ENCODE data around the gene FBLN5.
A peak's percentile ranks its signal among the peaks of the same experiment; 100 is the strongest.
"Not testable (repeated sequence)": the region's sequence is repeated elsewhere in the genome, so short reads cannot be mapped to it uniquely, and the experiment has no call there.

Gene FBLN5

GRCh38 chr14:91904956-91905645, 42.4 kb downstream of the FBLN5 start:
- no peak for DNase-seq (ENCODE audit: low read depth in 2 of 2)

GRCh38 chr14:91904483-91904882, 43.0 kb downstream of the FBLN5 start:
- DNase-seq (ENCODE audit: low read depth in 2 of 2), result no peak

- DNase-seq (ENCODE audit: low read depth in 2 of 2), result no peak
Observed at GRCh38 chr14:91903070-91903469, 44.4 kb downstream of the FBLN5 start.

GRCh38 chr14:91902336-91902735, 45.2 kb downstream of the FBLN5 start:
- DNase-seq (ENCODE audit: low read depth in 2 of 2), result no peak

GRCh38 chr14:91901449-91902226, 45.9 kb downstream of the FBLN5 start:
- DNase-seq (ENCODE audit: low read depth in 2 of 2), result no peak

GRCh38 chr14:91899806-91900205, 47.7 kb downstream of the FBLN5 start:
- no peak for DNase-seq (ENCODE audit: low read depth in 2 of 2)

GRCh38 chr14:91899213-91899612, 48.3 kb downstream of the FBLN5 start:
- no peak for DNase-seq (ENCODE audit: low read depth in 2 of 2)

- DNase-seq (ENCODE audit: low read depth in 2 of 2), result no peak
Observed at GRCh38 chr14:91898372-91898771, 49.1 kb downstream of the FBLN5 start.

- DNase-seq (ENCODE audit: low read depth in 2 of 2), result not testable (repeated sequence)
Observed at GRCh38 chr14:91897716-91898115, 49.8 kb downstream of the FBLN5 start.

GRCh38 chr14:91897106-91897701, 50.3 kb downstream of the FBLN5 start:
- DNase-seq (ENCODE audit: low read depth in 2 of 2), result no peak

GRCh38 chr14:91896419-91896818, 51.1 kb downstream of the FBLN5 start:
- DNase-seq (ENCODE audit: low read depth in 2 of 2), result no peak

- DNase-seq (ENCODE audit: low read depth in 2 of 2), result peak in 1 of 2 donors; percentile 30
Observed at GRCh38 chr14:91893669-91894068, 53.8 kb downstream of the FBLN5 start.

- no peak for DNase-seq (ENCODE audit: low read depth in 2 of 2)
Observed at GRCh38 chr14:91893007-91893406, 54.5 kb downstream of the FBLN5 start.

- no peak for DNase-seq (ENCODE audit: low read depth in 2 of 2)
Observed at GRCh38 chr14:91891721-91892220, 55.7 kb downstream of the FBLN5 start.

- no peak for DNase-seq (ENCODE audit: low read depth in 2 of 2)
Observed at GRCh38 chr14:91891101-91891500, 56.4 kb downstream of the FBLN5 start.

- DNase-seq (ENCODE audit: low read depth in 2 of 2), result no peak
Observed at GRCh38 chr14:91890291-91890749, 57.2 kb downstream of the FBLN5 start.

GRCh38 chr14:91889477-91890211, 57.9 kb downstream of the FBLN5 start:
- DNase-seq (ENCODE audit: low read depth in 2 of 2), result no peak

GRCh38 chr14:91888641-91889476, 58.6 kb downstream of the FBLN5 start:
- no peak for DNase-seq (ENCODE audit: low read depth in 2 of 2)

- no peak for DNase-seq (ENCODE audit: low read depth in 2 of 2)
Observed at GRCh38 chr14:91886961-91887360, 60.5 kb downstream of the FBLN5 start.

- no peak for DNase-seq (ENCODE audit: low read depth in 2 of 2)
Observed at GRCh38 chr14:91885839-91886238, 61.7 kb downstream of the FBLN5 start.
